Measurements from ENCODE around the gene STAC2.
"Not testable (repeated sequence)": the region's sequence is repeated elsewhere in the genome, so short reads cannot be mapped to it uniquely, and the experiment has no call there.

The STAC2 gene

DNA sequence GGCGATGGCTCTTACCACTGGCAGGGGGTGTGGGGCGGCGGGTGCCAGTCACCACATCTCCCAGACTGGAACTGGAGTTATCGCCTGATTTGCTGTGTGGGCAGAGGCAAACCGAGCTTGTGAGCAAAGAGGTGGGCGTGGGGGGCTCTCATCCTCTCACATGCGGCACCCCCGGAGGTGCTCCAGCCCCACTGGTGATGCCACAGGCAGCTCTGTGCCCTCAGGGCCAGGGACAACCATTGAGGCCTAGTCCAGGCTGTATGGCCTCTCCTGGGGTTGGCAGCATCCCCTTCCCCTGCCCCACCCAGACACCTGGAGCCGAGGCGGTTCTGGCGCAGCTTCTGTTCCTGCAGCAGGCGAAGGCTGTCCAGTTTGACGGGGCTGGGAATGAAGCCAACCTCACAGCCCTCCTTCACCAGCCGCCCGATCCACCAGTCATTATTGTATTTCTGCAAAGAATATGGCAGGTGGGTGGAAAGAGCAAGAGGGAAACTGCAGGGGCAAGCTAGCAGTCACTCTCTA, 39.2 kb downstream of the STAC2 start:
- no peak for DNase-seq

GRCh38 chr17:39183720-39184119, 42.0 kb downstream of the STAC2 start:
- no peak for DNase-seq

DNA sequence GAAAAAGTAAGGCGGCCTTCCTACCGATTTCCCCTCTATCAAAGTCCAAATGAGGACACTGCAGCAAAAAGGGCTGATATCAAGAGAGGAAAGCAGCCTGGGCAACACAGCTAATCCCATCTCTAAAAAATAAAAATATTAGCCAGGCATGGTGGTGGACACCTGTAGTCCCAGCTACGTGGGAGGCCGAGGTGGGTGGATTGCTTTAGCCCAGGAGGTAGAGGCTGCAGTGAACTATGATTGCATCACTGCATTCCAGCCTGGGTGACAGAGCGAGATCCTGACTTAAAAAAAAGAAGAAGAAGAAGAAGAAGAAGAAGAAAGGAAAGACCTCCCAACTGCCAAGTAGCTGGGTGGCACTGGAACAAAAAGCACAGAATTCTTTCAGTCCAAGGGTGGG, 42.7 kb downstream of the STAC2 start:
- no peak for DNase-seq

DNA sequence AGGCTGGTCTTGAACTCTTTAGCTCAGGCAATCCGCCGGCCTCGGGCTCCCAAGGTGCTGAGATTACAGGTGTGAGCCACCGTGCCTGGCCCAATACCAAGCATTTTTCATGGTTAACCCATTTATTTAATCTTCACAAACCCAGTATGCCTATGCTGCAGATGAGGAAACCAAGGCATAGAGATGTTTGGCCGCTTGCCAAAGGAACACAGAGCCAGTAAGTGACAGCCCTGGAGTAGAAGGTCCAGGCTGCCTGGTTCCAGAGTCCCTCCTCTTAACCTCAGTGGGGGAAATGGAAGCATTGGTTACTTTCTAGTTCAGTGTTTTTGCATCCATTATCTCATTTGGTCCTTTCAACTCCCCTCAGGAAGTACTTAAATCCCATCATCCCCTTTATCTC, 44.4 kb downstream of the STAC2 start:
- no peak for DNase-seq

DNA sequence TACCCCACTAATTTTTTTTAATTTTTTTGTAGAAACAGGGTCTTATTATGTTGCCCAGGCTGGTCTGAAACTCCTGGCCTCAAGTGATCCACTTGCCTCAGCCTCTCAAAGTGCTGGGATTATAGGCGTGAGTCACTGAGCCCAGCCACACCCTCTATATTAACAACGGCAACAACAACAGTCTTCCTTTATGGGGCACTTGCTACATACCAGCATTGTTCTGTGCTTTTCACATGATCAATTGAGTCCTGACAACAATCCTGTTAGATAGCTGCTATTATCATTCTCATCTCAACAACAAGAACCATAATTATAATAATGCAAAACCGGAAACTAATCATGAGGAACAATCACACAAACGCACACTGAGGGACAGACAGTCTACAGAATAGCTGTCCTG, 47.2 kb downstream of the STAC2 start:
- DNase-seq: no peak

DNA sequence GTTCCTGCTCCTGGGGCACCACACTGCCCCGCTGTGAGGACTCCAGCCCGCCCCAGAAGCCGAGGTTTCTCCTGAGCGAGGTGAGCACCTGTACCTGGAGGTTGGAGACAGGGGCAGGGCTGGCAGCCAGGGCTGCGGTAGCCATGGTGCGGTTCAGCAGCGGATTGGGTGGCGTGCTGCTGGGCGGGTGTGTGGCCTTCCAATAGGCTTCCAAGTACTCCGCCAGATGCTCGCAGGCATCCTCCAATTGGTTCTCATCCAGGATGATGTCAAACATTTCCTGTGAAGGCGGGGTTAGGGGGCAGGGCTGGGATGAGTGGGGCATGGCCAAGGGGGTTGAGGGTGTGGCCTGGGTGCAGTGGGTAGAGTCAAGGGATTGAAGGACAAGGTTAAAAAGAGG, 48.5 kb downstream of the STAC2 start:
- DNase-seq: no peak

DNA sequence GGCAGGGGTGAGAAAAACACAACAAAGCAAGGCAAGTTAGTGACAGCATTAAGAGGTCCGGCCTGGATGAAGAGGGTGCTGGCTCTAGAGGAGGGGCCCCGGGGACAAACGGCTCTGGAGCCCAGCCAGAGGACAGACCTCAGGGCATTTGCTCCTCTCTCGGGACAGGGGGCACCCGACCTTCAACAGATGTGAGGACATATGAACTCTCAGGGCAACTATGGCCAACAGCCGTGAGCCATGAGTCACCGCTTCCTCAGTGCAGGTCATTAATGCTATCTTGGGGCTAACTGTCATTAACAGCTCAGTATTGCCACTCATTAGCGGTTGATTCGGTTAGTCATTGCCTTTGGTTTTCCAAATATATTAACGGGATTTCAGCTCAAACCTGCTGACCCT, 50.1 kb downstream of the STAC2 start:
- DNase-seq: no peak

DNA sequence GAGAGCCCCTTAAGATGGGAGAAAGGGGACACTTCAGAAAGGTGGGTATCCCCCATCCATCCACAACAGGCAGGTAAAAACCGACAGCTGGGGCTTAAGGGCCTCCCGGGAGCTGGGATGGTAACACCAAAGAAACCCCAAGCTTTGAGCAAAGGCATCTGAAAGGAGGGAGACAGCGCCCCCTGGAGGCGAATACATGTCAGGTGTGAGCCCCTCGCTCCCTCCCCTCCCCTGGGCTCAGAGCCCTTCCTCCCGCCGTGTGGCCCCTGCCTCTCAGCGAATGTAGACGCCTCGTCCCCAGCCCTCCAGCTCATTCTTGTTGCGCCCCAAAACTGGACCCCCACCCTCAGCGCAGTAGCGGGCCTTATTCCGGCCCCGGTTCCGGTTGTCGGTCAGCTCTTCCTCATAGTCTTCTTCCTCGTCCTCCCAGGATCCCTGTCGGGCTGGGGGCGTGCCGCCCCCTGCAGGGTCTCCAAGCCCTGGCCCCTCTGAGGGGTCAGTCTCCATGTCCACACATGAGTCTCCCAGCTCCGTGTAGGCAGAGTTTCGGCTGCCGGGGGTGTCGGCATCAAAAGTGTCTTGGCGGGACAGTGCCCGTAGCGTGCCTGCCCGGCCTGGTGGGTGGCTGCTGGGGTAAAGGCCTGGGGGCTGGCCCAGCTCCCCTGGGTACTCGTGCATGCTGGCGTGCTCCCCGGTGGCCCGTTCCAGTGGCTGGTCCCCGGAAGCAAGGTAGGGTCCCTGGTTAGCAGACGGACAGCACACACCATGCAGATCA, 50.6 kb downstream of the STAC2 start:
- DNase-seq: no peak

DNA sequence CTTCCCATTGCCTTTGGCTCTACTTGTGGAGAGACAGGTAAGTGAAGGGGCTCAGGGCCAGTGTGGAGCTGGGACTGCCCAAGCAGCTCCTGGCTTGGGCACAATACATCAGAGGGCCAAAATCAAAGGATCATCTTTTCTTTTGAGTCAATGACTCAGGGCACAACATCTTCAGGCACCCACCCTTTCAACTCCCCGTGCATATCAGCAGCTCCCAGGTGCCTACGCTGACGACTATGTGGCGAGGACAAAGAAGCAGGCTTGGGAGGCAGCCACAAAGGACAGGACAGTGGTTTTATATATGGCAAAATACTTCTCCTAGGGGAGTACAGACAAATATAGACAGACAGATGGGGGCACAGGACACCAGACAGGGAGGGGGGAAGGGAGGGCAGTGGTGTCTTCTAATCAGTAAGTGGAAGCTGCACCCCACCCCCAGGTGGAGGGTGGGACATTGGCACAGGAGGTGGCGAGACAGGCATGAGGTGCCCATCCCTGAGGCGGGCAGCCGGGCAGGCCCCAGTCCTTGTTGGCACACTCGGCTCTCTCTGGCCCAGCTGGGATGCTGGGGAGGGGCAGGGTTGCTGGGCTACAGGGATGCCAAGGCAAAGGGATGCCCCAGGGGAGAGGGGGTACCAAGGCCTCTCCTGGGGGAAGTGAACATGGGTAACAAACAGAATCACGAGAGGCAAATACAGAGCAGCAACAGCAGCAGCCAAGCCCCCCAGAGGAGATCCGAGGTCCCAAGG, 52.0 kb downstream of the STAC2 start:
- DNase-seq: no peak

GRCh38 chr17:39173080-39173479, 52.7 kb downstream of the STAC2 start:
- DNase-seq: no peak

- DNase-seq: no peak
Observed at GRCh38 chr17:39171933-39172332, 53.8 kb downstream of the STAC2 start.

- no peak for DNase-seq
Observed at GRCh38 chr17:39170558-39170957, 55.2 kb downstream of the STAC2 start.

DNA sequence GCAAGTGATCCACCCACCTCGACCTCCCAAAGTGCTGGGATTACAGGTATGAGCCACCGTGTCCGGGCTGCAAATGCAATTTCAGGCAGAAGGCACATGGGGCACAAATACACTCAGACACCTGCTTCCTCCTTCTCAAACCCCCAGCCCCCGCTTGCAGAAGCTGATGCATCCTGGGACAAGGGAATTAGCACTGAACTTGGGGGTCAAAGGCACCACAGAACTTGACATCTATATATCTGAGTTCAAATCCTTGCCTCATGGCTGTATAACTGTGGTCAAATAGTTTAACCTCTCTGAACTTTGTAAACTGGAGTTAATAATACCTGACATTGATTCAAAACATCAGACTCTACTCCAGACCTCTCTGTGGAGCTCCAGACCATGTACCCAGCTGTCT, 55.6 kb downstream of the STAC2 start:
- DNase-seq: no peak

- no peak for DNase-seq
Observed at GRCh38 chr17:39169518-39169917, 56.2 kb downstream of the STAC2 start.

- no peak for DNase-seq
Observed at GRCh38 chr17:39169101-39169500, 56.6 kb downstream of the STAC2 start.

DNA sequence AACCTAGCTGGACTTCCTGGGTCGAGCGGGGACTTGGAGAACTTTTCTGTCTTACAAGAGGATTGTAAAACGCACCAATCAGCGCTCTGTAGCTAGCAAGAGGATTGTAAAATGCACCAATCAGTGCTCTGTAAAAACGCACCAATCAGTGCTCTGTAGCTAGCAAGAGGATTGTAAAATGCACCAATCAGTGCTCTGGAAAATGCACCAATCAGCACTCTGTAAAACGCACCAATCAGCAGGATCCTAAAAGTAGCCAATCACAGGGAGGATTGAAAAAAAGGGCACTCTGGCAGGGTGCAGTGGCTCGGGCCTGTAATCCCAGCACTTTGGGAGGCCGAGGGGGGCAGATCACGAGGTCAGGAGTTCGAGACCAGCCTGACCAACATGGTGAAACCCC, 57.2 kb downstream of the STAC2 start:
- DNase-seq: not testable (repeated sequence)

DNA sequence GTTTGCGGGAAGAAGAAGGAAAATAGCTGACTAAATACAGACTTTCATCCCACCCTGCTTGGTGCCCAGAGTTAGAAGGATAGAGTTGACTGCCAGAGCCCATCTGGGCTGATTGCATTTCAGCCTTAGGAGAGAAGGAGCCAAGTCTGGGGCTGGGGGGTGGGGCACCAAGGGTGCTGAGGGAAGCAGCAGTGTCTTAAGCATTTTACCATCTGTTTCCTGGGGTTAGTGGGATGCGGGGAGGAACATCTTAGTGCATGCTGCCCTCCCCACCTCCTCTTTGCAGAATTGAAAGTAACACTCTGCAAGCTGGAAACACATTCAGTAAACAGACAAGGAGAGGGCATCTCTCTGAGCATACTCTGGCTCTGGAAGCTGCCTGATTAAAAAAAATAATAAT, 58.3 kb downstream of the STAC2 start:
- no peak for DNase-seq

GRCh38 chr17:39166437-39167335, 59.1 kb downstream of the STAC2 start:
- DNase-seq: no peak

DNA sequence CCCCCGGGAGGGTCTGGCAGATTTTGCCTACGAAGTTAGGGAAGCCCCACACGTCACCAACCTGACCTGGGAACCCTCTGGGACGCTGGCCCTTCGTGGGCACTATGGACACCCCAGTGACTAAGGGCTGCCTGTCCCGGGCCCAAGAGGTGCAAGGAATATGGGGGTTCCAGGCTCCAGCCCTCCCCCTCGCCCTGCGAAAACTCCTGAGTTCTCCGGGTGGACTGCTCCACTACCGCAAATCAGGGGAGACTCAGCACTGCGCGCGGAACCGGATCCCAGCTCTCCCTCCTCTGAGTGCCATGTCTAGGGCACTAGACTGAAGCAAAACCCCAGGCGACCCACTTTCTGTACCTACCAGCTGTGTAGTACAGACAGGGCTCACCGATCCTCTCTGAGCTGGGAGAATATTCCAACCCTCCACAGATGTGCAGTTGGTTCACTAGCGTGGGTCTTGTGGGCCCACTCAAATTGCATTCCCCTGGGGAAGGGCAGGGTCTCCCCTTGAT, 59.9 kb downstream of the STAC2 start, which contains the start of gene ARL5C:
Gene ARL5C, minus strand, starts transcription at position 321 of the 509 bp plus-strand sequence. CDS start 401 bp downstream, outside the sequence.
- DNase-seq: no peak

DNA sequence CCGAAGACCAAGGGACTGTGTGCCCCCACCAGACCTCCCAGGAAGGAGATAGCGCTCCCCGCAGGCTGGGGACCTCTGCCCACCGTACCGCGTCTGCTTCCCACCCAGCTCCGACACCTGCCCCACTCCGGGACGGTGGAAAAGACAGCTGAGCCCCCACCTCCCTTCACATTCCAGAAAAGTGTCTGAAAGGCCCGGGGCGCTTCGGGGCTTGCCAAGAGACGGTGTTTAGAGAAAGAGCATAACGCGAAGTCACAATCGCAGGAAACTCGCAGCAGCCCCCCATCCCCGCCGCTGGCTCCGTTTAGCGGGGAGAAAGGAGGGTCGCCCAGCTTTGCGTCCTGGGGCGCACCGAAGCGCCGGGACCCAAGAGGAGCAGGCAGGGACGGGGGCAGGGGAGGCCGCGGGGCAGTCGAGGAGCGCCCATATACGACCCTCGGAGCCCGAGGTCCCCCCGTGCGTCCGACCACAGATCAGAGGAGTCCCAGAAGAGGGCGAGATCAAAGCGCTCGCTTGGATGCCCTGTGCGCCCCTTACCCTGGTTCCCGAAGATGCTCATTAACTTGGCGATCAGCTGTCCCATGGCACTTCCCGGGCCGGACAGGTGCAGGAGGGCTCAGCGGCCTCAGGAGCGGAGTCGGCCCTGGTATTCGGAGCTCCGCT, 60.4 kb downstream of the STAC2 start:
- DNase-seq: no peak

GRCh38 chr17:39164675-39165143, 61.0 kb downstream of the STAC2 start:
- DNase-seq: no peak

DNA sequence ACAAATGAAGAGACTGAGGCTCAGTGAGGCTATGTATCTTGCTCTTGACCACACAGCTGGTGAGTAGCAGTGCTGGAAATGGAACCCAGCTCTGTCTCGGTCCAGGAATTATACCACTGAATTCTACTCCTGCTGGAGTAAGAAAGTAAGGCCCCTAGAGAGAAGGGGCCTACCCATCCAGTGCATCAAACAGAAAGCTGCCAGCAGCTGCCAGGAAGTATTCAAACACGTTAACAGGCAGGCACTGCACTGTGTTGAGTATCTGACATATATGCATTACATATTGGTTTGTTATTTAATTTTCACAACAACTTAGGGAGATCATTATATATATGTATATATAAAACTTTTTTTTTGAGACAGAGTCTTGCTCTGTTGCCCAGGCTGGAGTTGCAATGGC, 63.8 kb downstream of the STAC2 start:
- no peak for DNase-seq

All from NCI-H1436 treated with DMSO at 0.1 percent for 48 hours (cell line).